DMS53 (cell line): ENCODE results near the gene UVRAG.
"Not testable (repeated sequence)": the region's sequence is repeated elsewhere in the genome, so short reads cannot be mapped to it uniquely, and the experiment has no call there.

Experiments
- DNase-seq: peaks from one replicate; lab custom pipeline; 2025; lab: John Stamatoyannopoulos, UW

The UVRAG gene

DNA sequence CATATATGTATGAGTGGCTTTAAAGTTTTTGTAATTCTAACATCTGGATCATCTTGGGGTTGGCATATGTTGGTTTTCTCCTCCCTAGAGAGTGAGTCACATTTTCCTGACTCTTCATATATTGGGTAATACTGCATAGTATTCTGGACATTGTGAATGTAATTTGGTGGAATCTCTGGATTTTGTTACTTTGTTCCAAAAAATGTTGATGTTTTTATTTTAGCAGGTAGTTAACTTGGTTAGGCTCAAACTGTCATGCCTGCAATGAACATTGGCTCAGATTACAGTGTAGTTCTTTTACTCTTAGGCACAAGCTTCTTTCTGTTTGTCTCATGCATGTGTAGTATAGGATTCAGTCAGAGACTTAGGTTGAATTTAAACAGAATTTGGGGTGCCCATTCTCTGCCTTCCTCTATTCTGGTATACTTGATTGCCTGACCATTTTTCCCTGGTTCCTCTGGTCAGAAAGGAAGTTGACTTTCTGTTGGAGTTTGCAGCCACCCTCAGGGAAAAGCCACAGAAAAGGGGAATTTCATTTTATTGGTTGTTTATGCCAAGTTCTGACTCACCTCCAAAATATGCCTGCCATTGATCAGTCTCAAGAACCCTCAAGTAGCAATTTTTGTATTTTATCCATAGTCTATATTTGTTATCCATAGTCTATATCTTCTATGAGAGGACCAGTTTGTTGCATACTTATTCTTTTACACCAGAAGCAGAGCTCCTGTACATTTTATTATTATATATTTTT, 151.7 kb downstream of the UVRAG start:
- no peak for DNase-seq

DNA sequence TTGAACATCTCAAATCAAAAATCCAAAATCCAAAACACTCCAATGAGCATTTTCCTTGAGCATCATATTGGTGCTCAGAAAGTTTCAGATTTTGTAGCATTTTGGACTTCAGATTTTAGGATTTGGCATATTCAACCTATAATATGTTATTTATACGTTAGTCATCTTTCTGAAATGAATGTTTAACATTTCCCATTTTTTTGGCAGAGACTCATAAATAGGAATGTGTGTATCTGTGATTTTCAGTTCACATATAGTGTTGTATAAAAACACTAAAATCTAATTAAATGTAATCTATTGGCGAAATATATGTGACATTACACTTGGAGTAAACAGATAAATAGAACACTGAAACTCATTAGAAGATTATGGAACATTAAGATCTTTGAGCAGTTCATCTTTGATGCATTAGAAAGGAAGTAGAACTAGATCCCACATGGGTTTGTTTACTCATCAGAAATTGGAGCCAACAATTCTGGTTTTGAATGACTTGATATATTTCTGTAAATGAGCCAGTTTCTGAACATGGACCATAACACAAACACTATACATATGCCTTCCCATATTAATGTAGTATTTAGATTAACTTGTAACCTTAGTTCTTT, 153.1 kb downstream of the UVRAG start:
- no peak for DNase-seq

DNA sequence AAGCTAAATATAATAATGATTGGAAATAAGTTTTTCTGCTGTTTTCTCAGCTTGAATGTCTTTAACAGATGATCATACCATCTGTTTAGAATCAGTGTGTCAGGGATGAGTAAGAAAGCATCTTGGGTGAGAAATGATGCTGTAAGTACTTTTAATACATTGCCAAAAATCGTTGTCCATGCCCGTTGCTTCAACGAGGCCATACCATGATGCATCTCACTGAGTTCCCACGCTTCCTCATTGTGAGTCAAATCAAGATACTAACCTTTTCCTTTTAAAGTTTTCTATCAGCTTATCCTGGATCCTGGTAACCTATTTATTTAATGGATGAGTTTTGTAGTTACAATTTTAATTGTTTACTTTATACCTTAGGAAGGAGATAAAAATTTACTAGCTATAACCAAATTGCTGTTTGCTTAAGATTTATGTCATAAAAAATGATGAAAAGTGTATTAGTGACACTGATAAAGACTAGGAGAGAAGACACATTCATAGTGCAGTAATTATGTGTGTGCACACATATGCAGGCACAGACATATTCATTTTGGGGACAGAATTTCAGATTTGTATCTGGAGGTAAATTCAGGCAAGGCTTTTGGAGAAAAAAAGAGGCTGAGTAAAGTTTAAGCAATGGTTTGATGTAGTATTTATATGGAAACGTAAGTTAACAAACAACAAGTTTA, 154.8 kb downstream of the UVRAG start:
- no peak for DNase-seq

DNA sequence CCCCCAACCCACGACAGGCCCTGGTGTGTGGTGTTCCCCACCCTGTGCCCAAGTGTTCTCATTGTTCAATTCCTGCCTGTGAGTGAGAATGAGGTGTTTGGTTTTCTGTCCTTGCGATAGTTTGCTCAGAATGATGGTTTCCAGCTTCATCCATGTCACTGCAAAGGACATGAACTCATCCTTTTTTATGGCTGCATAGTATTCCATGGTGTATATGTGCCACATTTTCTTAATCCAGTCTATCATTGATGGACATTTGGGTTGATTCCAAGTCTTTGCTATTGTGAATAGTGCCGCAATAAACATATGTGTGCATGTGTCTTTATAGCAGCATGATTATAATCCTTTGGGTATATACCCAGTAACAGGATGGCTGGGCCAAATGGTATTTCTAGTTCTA, 158.7 kb downstream of the UVRAG start:
- not testable (repeated sequence) for DNase-seq

- DNase-seq, result not testable (repeated sequence)
Measured at GRCh38 chr11:75979075-75979474, 164.1 kb downstream of the UVRAG start.

DNA sequence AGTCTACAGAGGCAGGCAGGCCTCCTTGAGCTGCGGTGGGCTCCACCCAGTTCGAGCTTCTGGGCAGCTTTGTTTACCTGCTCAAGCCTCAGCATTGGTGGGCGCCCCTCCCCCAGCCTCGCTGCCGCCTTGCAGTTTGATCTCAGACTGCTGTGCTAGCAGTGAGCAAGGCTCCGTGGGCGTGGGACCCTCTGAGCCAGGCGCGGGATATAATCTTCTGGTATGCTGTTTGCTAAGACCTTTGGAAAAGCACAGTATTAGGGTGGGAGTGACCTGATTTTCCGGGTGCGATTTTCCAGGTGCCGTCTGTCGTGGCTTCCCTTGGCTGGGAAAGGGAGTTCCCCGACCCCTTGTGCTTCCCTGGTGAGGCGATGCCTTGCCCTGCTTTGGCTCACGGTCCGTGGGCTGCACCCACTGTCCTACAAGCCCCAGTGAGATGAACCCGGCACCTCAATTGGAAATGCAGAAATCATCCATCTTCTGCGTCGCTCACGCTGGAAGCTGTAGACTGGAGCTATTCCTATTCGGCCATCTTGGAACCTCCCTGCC, 164.5 kb downstream of the UVRAG start:
- DNase-seq, result not testable (repeated sequence)

DNA sequence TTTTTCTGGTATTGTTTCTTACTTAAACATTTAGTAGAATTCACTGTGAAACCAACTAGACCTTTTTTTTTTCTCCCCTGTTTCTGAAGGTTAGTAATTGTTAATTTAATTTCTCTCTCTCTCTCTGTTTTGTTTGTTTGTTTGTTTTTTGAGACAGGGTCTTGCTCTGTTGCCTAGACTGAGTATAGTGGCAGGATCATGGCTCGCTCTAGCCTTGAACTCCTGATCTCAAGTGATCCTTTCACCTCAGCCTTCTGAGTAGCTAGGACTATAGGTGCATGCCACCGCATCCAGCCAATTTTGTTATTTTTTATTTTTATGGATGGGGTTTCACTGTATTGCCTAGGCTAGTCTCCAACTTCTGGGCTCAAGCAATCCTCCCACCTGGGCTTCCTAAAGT, 165.0 kb downstream of the UVRAG start:
- no peak for DNase-seq

GRCh38 chr11:75981546-75981945, 166.5 kb downstream of the UVRAG start:
- DNase-seq, result no peak

GRCh38 chr11:75982309-75982708, 167.3 kb downstream of the UVRAG start:
- no peak for DNase-seq

DNA sequence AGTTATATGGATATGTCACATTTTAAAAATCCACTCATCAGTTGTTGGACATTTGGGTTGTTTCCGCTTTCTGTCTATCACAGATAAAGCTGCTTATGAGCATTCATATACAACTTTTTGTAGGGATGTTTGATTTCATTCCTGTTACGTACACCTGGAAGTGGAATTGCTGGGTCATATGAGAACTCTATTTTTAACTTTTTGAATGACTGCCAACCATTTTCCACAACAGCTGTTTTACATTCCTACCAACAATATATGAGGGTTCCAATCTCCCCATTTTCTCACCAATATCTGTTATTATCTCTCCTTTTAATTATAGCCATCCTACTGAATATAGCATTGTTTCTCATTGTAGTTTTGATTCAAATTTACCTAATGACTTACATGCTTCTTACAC, 172.0 kb downstream of the UVRAG start:
- DNase-seq, result no peak

DNA sequence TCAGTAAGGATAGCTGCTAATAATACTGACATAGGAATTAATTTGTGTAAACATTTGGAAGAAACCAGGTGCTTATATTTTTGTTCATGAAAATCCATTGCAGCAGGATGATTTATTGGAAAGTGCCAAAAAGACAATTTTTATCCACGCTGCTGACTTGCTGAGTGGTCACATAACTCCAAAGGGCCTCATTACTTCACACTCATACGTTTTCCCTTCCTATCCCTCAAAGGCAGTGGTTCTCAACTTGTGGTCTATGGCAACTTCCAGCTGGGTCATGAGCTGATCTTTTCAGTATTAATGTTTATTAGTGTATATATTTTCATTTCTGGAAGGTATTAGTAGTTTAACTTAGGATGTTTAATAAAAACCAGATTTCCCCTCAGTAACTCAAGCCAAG, 178.1 kb downstream of the UVRAG start:
- DNase-seq, result no peak

DNA sequence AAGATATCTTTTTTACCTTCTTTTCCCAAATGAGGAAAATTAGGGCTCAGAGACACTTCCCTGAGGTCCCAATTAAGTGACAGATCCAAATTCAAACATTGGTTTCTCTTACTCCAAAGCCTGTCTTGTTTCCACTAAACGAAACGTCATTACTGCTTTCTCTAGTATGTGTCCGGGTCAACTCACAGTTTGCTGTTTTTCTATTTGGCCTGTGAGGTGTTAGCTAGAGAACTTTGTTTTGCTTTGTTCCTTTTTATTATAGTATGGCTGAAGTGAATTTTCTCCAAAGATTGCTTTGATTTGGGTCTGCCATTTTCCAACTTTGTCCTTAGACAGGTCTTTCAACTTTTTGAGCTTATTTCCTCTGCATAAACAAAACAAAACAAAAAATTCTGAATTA, 179.6 kb downstream of the UVRAG start:
- no peak for DNase-seq

DNA sequence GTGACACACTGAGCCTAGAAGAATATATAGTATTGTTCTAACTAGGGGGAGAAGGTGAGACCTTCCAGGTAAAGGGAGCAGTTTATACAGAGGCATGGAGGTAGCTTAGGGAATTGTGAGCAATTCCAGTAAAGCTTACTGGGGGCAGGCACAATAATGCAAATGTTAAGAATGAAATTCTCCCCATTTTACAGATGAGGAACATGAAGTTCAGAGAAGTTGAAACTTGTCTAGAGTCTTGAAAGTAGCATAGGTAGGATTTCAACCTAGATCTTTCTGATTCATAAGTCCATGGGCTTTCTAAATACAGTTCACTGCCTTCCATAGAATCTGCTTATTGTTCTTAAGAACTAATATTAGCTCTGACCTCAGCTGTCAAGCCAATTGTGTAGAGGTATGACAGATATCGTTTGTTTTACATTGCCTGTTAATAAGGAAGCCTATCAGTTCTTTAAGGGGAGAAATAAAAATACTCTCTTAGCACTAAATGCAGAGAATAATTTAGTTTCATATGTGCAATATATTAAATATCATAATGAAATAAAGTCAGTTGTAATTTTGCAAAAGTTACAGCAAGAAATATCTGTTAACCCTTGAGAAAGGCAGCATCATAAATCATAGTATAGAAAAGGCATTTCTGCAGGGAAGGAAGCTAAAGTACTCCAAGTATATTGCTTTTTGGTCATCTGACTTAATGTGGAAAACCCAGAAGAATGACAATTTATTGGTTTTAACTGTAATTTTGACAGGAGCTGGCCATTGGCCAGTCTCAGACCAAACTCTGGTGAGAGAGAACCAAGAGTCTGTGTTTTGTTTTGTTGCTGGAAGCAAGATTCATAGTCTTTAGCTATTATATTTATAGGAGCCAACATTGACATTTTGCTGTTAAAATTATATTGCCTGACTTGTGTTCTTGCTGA, 181.8 kb downstream of the UVRAG start:
- DNase-seq, result no peak

GRCh38 chr11:76004400-76004799, 189.4 kb downstream of the UVRAG start:
- no peak for DNase-seq

DNA sequence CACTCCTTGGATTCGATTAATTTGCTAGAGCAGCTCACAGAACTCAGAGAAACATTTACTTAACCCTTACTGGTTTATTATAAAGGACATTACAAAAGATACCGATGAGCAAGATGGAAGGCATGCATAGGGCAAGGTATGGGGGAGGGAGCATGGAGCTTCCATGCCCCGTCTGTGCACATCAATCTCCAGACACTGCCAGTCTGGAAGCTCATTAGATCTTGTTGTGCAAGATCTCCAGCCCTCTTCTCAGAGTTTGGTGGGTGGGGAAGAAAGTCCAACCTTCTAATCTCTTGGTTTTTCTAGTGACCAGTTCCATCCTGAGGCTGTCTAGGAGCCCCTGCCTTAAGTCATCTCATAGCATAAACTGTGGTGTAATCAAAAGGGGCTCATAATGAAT, 190.7 kb downstream of the UVRAG start:
- DNase-seq, result no peak

- no peak for DNase-seq
Measured at GRCh38 chr11:76007166-76007565, 192.2 kb downstream of the UVRAG start.

DNA sequence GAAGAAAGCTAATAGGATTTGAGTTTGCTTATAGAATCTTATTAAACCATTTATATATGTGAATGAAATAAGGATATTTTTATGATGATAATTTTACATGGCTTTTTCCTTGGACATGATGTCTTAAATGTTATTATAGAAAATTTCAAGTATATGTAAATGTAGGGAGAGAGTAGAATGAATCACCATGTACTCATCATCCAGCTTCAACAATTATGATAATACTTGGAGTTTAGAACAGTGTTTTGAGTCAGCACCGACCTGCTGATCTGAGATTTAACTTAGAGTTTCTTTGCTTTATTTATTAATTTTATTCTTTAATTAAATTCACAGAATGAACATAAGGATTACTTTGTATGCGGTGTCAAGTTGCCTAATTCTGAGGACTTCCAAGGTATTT, 193.5 kb downstream of the UVRAG start:
- no peak for DNase-seq

DNA sequence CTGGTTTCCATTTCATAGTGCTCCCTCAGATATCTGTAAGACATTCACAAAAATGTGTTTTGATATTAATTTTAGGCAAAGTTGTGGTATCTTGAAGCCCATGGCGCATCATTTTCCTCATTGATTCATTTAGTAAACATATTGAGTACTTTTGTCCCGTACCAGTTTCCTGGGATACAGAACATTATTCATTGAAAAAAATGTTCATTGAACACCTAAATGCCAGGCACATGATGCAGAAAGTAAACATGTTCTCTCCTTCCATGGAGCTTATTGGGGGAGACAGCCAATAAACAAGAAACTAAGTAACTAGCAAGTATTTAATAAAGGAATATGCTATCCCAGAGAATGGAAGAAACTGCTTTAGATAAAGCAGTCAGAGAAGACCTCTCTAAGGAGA, 195.0 kb downstream of the UVRAG start:
- no peak for DNase-seq

DNA sequence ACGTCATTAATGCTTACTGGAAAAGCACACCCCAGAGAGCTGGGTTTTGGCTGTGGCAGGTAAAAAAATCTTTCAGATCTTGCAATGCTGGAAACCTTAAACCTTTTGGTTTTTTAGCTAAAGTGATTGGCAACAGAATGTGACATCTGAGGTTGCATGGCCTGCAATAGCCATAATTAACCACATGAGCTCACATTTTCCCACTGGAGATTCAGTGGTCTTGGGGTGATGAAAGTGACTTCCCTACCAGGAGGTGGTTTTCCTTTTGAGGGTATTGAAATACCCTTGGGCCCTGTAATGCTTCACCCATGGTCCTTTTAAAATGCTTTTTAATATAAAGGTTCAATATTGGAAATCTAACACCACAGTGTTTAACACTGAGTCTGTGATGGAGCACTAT, 198.5 kb downstream of the UVRAG start:
- DNase-seq, result no peak

GRCh38 chr11:76023236-76024068, 208.4 kb downstream of the UVRAG start:
- DNase-seq, result no peak

GRCh38 chr11:76025068-76025467, 210.1 kb downstream of the UVRAG start:
- DNase-seq, result no peak
